GM23338 (cell line): Measurements from ENCODE around the gene PSMD14. TPM values are rescaled to one million over a fixed set of nuclear protein-coding genes. Genes with fewer than 3 reads are reported as not detected.

Source experiments
- ATAC-seq: fragments of 200-7000 bp; cut with Tn5 transposase; 3 replicates; pipeline ENCODE4 v1.9.1; 2020
- DNase-seq: peaks from one replicate; pipeline ENCODE4 v3.0.0-alpha.2; 2015; ENCODE audit warnings: low spot score
- H2AFZ ChIP-seq: fragments of 200-600 bp; sonication (generic); 2 replicates; pipeline ENCODE4 v1.8.0; 2016; ENCODE audit warnings: antibody characterized with exemption, mild to moderate bottlenecking, moderate library complexity
- H3F3A ChIP-seq: fragments of 200-600 bp; sonication (generic); replicated peaks from 2 replicates; pipeline ENCODE4 v1.8.0; 2017; ENCODE audit warnings: antibody characterized with exemption, mixed run types, low read depth
- H3K27ac ChIP-seq: fragments of 200-600 bp; sonication (generic); 2 replicates; pipeline ENCODE4 v1.6.1; 2016; ENCODE audit warnings: low read depth
- H3K27me3 ChIP-seq: fragments of 200-600 bp; sonication (generic); 2 replicates; pipeline ENCODE4 v1.8.0; 2016; ENCODE audit warnings: mild to moderate bottlenecking, mixed run types, moderate library complexity; ENCODE audit not compliant: insufficient read depth
- H3K36me3 ChIP-seq: fragments of 200-600 bp; sonication (generic); 2 replicates; pipeline ENCODE4 v1.8.0; 2016; ENCODE audit warnings: mild to moderate bottlenecking; ENCODE audit not compliant: insufficient read depth
- H3K4me1 ChIP-seq: fragments of 200-600 bp; sonication (generic); 2 replicates; pipeline ENCODE4 v1.8.0; 2016; ENCODE audit warnings: mild to moderate bottlenecking, moderate library complexity; ENCODE audit not compliant: insufficient read depth
- H3K4me2 ChIP-seq: fragments of 200-600 bp; sonication (generic); 2 replicates; pipeline ENCODE4 v1.7.1; 2017; ENCODE audit warnings: mixed run types
- H3K4me3 ChIP-seq: fragments of 200-600 bp; sonication (generic); 2 replicates; pipeline ENCODE4 v1.6.1; 2016; ENCODE audit warnings: mixed run types
- H3K79me2 ChIP-seq: fragments of 200-600 bp; sonication (generic); replicated peaks from 2 replicates; pipeline ENCODE4 v1.8.0; 2017; ENCODE audit warnings: mild to moderate bottlenecking; ENCODE audit not compliant: insufficient read depth
- H3K9me2 ChIP-seq: fragments of 200-600 bp; sonication (generic); 2 replicates; pipeline ENCODE4 v1.8.0; 2017; ENCODE audit not compliant: insufficient read depth
- H4K20me1 ChIP-seq: fragments of 200-600 bp; sonication (generic); replicated peaks from 2 replicates; pipeline ENCODE4 v1.8.0; 2017; ENCODE audit warnings: mild to moderate bottlenecking; ENCODE audit not compliant: insufficient read depth
- H3K27ac Mint-ChIP-seq: 2 replicates; pipeline ENCODE4 v1.8.0; 2020; ENCODE audit warnings: inconsistent platforms, mild to moderate bottlenecking, moderate library complexity, mixed read lengths
- H3K27me3 Mint-ChIP-seq: 3 replicates; pipeline ENCODE4 v1.8.0; 2022; ENCODE audit warnings: low read depth, mild to moderate bottlenecking, moderate library complexity, mixed read lengths, inconsistent platforms; ENCODE audit not compliant: insufficient read depth, poor library complexity
- H3K36me3 Mint-ChIP-seq: 3 replicates; pipeline ENCODE4 v1.8.0; 2021; ENCODE audit warnings: low read depth, mild to moderate bottlenecking, inconsistent platforms, moderate library complexity, mixed read lengths
- H3K4me1 Mint-ChIP-seq: 3 replicates; pipeline ENCODE4 v1.8.0; 2020; ENCODE audit warnings: mild to moderate bottlenecking, inconsistent platforms, mixed read lengths
- H3K4me3 Mint-ChIP-seq: 3 replicates; pipeline ENCODE4 v1.8.0; 2021; ENCODE audit warnings: moderate library complexity, mild to moderate bottlenecking, inconsistent platforms, mixed read lengths
- H3K9me3 Mint-ChIP-seq: 3 replicates; pipeline ENCODE4 v1.8.0; 2020; ENCODE audit warnings: moderate library complexity, mild to moderate bottlenecking, inconsistent platforms, mixed read lengths
- CREB1 ChIP-seq: fragments of 250-450 bp; sonication (Bioruptor Pico); IDR thresholded peaks from 2 replicates; pipeline ENCODE4 v1.5.0; 2020; ENCODE audit warnings: low read depth, mild to moderate bottlenecking, moderate library complexity
- EZH2 ChIP-seq: fragments of 200-600 bp; sonication (generic); IDR thresholded peaks from one replicate; pipeline ENCODE4 v1.8.0; 2017; ENCODE audit warnings: antibody characterized with exemption, mild to moderate bottlenecking, low read depth; ENCODE audit not compliant: unreplicated experiment
- EZH2phosphoT487 ChIP-seq: fragments of 200-600 bp; sonication (generic); IDR thresholded peaks from one replicate; pipeline ENCODE4 v1.8.1; 2018; ENCODE audit warnings: antibody characterized with exemption; ENCODE audit not compliant: unreplicated experiment
- JUNB ChIP-seq: IDR thresholded peaks from one replicate; pipeline ENCODE4 v1.6.1; 2016; ENCODE audit warnings: antibody characterized with exemption; ENCODE audit not compliant: unreplicated experiment
- NANOG ChIP-seq: IDR thresholded peaks from 2 replicates; pipeline ENCODE4 v1.6.1; 2016; ENCODE audit warnings: antibody characterized with exemption, borderline replicate concordance
- POLR2AphosphoS5 ChIP-seq: IDR thresholded peaks from 2 replicates; pipeline ENCODE4 v1.6.1; 2016; ENCODE audit warnings: antibody characterized with exemption, low read depth
- STAT1 ChIP-seq: IDR thresholded peaks from one replicate; pipeline ENCODE4 v1.6.1; 2016; ENCODE audit warnings: antibody characterized with exemption; ENCODE audit not compliant: unreplicated experiment
- ZNF331 ChIP-seq: fragments of 250-450 bp; sonication (Bioruptor Pico); IDR thresholded peaks from 2 replicates; pipeline ENCODE4 v1.5.0; 2020; ENCODE audit warnings: low read depth, mild to moderate bottlenecking, moderate library complexity
- polyA plus RNA-seq: library from polyadenylated mRNA; unstranded; fragments of >200 nt; fragmentation: Nextera tagmentation; extraction: Ambion mirVana; gene quantifications from 2 replicates; pipeline ENCODE4 v1.2.1, GENCODE V29; 2016
- total RNA-seq: library from RNA; depleted of rRNA; stranded (reverse); fragments of >200 nt; shearing (Covaris generic); gene quantifications from 2 replicates; pipeline ENCODE4 v1.2.3, GENCODE V29; 2014
- TF ChIP-seq, protein P1 (sequence below): IDR thresholded peaks from 2 replicates; pipeline ENCODE4 v1.6.1; 2016; ENCODE audit warnings: antibody characterized with exemption
- TF ChIP-seq, protein P2 (sequence below): IDR thresholded peaks from one replicate; pipeline ENCODE4 v1.6.1; 2018; ENCODE audit warnings: antibody characterized with exemption; ENCODE audit not compliant: unreplicated experiment
- TF ChIP-seq, protein P3 (sequence below): fragments of 250-450 bp; sonication (Bioruptor Pico); IDR thresholded peaks from 2 replicates; pipeline ENCODE4 v1.5.0; 2020; ENCODE audit warnings: mild to moderate bottlenecking, moderate library complexity
- TF ChIP-seq, protein P4 (sequence below), 2 experiments: fragments of 200-600 bp in 1 of 2; sonication (generic) in 1 of 2; conservative IDR thresholded peaks; 2 replicates each; pipeline versions ENCODE4 v1.5.1 to v1.6.1; 2016 to 2017; ENCODE audit warnings: antibody characterized with exemption in 2 of 2, low read depth in 2 of 2, mild to moderate bottlenecking in 2 of 2, moderate library complexity in 1 of 2

The PSMD14 gene
- total and polyA plus RNA-seq, 2 experiments from 2014 or later: 92.2 to 123 TPM

DNA sequence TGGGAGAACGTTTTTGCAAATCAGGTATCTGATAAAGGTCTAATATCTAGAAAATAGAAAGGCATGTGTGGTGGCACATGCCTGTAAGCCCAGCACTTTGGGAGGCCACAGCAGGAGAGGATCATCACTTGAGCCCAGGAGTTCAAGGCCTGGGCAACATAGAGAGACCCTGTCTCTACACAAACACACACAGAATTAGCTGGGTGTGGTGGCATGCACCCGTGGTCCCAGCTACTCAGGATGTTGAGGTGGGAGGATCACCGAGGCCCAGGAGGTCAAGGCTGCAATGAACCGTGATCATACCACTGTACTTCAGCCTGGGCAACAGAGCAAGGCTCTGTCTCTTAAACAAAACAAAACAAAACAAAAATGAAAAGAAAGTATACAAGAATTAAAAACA lies 94.1 kb downstream of the PSMD14 start (continued):
- TF ChIP-seq, protein P1, sequence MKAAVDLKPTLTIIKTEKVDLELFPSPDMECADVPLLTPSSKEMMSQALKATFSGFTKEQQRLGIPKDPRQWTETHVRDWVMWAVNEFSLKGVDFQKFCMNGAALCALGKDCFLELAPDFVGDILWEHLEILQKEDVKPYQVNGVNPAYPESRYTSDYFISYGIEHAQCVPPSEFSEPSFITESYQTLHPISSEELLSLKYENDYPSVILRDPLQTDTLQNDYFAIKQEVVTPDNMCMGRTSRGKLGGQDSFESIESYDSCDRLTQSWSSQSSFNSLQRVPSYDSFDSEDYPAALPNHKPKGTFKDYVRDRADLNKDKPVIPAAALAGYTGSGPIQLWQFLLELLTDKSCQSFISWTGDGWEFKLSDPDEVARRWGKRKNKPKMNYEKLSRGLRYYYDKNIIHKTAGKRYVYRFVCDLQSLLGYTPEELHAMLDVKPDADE: no peak

DNA sequence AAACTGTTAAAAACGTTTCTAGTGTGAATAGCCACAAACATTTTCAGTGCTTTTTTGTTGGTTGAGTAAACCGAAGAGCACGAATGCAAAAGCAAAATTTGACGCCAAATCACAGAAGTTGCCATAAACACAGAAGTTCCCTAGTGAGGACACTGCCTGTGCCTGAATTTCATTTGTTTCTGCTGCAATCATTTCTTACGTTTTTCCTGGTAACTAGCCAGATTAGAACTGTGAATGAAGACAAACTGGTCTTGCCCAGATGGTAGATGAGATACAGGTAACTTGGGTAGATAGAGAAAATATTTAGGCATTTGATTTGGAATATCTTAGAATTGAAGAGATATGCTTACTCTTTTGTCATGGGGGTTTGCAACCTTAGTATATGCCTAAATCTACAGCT lies 98.1 kb downstream of the PSMD14 start:
- Mint-ChIP-seq H3K9me3 (no peaks in the 10 kb centered on the region), H3K27ac (no peak overlapping the region), H3K36me3 (peaks cover 6% of the 10 kb centered on the region; the same call in 2 of the 3 replicates), H3K4me3 (no peak overlapping the region), H3K4me1 (no peaks in the 10 kb centered on the region), H3K27me3 (peaks cover 2% of the 10 kb centered on the region)
- H3K4me1 ChIP-seq: no peaks in the 10 kb centered on the region
- DNase-seq (no peak), ATAC-seq (no peak)
- no peaks in the 10 kb centered on the region for H3F3A ChIP-seq
- no peak overlapping the region for H3K4me3 ChIP-seq
- no peak overlapping the region for H3K4me2 ChIP-seq
- H2AFZ ChIP-seq: no peak overlapping the region
- H4K20me1 ChIP-seq: no peaks in the 10 kb centered on the region
- no peaks in the 10 kb centered on the region for H3K79me2 ChIP-seq
- peaks cover 8% of the 10 kb centered on the region; the same call in 1 of the 2 replicates for H3K27me3 ChIP-seq
- H3K27ac ChIP-seq: no peak overlapping the region
- no peaks in the 10 kb centered on the region; the same call in 1 of the 2 replicates for H3K36me3 ChIP-seq
- H3K9me2 ChIP-seq: no peaks in the 10 kb centered on the region
- TF ChIP-seq, protein P1: no peak
- TF ChIP-seq EZH2phosphoT487: no peak
- no peak for TF ChIP-seq CREB1 (CRISPR knock-in tag)
- TF ChIP-seq ZNF331 (CRISPR knock-in tag): no peak
- TF ChIP-seq, protein P2, sequence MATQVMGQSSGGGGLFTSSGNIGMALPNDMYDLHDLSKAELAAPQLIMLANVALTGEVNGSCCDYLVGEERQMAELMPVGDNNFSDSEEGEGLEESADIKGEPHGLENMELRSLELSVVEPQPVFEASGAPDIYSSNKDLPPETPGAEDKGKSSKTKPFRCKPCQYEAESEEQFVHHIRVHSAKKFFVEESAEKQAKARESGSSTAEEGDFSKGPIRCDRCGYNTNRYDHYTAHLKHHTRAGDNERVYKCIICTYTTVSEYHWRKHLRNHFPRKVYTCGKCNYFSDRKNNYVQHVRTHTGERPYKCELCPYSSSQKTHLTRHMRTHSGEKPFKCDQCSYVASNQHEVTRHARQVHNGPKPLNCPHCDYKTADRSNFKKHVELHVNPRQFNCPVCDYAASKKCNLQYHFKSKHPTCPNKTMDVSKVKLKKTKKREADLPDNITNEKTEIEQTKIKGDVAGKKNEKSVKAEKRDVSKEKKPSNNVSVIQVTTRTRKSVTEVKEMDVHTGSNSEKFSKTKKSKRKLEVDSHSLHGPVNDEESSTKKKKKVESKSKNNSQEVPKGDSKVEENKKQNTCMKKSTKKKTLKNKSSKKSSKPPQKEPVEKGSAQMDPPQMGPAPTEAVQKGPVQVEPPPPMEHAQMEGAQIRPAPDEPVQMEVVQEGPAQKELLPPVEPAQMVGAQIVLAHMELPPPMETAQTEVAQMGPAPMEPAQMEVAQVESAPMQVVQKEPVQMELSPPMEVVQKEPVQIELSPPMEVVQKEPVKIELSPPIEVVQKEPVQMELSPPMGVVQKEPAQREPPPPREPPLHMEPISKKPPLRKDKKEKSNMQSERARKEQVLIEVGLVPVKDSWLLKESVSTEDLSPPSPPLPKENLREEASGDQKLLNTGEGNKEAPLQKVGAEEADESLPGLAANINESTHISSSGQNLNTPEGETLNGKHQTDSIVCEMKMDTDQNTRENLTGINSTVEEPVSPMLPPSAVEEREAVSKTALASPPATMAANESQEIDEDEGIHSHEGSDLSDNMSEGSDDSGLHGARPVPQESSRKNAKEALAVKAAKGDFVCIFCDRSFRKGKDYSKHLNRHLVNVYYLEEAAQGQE: no peak
- TF ChIP-seq, protein P3, sequence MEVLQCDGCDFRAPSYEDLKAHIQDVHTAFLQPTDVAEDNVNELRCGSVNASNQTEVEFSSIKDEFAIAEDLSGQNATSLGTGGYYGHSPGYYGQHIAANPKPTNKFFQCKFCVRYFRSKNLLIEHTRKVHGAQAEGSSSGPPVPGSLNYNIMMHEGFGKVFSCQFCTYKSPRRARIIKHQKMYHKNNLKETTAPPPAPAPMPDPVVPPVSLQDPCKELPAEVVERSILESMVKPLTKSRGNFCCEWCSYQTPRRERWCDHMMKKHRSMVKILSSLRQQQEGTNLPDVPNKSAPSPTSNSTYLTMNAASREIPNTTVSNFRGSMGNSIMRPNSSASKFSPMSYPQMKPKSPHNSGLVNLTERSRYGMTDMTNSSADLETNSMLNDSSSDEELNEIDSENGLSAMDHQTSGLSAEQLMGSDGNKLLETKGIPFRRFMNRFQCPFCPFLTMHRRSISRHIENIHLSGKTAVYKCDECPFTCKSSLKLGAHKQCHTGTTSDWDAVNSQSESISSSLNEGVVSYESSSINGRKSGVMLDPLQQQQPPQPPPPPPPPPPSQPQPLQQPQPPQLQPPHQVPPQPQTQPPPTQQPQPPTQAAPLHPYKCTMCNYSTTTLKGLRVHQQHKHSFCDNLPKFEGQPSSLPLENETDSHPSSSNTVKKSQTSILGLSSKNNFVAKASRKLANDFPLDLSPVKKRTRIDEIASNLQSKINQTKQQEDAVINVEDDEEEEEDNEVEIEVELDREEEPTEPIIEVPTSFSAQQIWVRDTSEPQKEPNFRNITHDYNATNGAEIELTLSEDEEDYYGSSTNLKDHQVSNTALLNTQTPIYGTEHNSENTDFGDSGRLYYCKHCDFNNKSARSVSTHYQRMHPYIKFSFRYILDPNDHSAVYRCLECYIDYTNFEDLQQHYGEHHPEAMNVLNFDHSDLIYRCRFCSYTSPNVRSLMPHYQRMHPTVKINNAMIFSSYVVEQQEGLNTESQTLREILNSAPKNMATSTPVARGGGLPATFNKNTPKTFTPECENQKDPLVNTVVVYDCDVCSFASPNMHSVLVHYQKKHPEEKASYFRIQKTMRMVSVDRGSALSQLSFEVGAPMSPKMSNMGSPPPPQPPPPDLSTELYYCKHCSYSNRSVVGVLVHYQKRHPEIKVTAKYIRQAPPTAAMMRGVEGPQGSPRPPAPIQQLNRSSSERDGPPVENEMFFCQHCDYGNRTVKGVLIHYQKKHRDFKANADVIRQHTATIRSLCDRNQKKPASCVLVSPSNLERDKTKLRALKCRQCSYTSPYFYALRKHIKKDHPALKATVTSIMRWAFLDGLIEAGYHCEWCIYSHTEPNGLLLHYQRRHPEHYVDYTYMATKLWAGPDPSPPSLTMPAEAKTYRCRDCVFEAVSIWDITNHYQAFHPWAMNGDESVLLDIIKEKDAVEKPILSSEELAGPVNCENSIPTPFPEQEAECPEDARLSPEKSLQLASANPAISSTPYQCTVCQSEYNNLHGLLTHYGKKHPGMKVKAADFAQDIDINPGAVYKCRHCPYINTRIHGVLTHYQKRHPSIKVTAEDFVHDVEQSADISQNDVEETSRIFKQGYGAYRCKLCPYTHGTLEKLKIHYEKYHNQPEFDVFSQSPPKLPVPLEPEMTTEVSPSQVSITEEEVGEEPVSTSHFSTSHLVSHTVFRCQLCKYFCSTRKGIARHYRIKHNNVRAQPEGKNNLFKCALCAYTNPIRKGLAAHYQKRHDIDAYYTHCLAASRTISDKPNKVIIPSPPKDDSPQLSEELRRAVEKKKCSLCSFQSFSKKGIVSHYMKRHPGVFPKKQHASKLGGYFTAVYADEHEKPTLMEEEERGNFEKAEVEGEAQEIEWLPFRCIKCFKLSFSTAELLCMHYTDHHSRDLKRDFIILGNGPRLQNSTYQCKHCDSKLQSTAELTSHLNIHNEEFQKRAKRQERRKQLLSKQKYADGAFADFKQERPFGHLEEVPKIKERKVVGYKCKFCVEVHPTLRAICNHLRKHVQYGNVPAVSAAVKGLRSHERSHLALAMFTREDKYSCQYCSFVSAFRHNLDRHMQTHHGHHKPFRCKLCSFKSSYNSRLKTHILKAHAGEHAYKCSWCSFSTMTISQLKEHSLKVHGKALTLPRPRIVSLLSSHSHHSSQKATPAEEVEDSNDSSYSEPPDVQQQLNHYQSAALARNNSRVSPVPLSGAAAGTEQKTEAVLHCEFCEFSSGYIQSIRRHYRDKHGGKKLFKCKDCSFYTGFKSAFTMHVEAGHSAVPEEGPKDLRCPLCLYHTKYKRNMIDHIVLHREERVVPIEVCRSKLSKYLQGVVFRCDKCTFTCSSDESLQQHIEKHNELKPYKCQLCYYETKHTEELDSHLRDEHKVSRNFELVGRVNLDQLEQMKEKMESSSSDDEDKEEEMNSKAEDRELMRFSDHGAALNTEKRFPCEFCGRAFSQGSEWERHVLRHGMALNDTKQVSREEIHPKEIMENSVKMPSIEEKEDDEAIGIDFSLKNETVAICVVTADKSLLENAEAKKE (CRISPR knock-in tag): no peak
- TF ChIP-seq NANOG: no peak
- TF ChIP-seq EZH2: no peak
- no peak for TF ChIP-seq POLR2AphosphoS5
- TF ChIP-seq, protein P4, sequence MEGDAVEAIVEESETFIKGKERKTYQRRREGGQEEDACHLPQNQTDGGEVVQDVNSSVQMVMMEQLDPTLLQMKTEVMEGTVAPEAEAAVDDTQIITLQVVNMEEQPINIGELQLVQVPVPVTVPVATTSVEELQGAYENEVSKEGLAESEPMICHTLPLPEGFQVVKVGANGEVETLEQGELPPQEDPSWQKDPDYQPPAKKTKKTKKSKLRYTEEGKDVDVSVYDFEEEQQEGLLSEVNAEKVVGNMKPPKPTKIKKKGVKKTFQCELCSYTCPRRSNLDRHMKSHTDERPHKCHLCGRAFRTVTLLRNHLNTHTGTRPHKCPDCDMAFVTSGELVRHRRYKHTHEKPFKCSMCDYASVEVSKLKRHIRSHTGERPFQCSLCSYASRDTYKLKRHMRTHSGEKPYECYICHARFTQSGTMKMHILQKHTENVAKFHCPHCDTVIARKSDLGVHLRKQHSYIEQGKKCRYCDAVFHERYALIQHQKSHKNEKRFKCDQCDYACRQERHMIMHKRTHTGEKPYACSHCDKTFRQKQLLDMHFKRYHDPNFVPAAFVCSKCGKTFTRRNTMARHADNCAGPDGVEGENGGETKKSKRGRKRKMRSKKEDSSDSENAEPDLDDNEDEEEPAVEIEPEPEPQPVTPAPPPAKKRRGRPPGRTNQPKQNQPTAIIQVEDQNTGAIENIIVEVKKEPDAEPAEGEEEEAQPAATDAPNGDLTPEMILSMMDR (conservative IDR thresholded peaks at IDR 0.05; ENCODE audit: low read depth in 2 of 2): no peak
- no peak for TF ChIP-seq STAT1
- no peak for TF ChIP-seq JUNB
